Measurements from ENCODE around the gene LIX1.

GRCh38 chr5:97121848-97122247, 20.6 kb downstream of the LIX1 start:
- TF ChIP-seq CTCF (IDR thresholded peaks at IDR 0.05; ENCODE audit: poor library complexity, severe bottlenecking), result no peak
- TF ChIP-seq POLR2AphosphoS5 (IDR thresholded peaks at IDR 0.05), result no peak

Data from neural cell (in vitro differentiated cells).